ENCODE measurements around the gene CCDC134. TPM values are rescaled to one million over a fixed set of nuclear protein-coding genes. Genes with fewer than 3 reads are reported as not detected.
"Not testable (repeated sequence)": the region's sequence is repeated elsewhere in the genome, so short reads cannot be mapped to it uniquely, and the experiment has no call there.

Gene CCDC134
- total RNA-seq, 1 experiment from 2014 or later, result 14.0 TPM

GRCh38 chr22:41845380-41846267 lies 45.1 kb downstream of the CCDC134 start:
- DNase-seq, result no peak
- no peaks in the 10 kb centered on the region for H3K9me3 ChIP-seq
- H3K36me3 ChIP-seq, result peaks cover 17% of the 10 kb centered on the region

GRCh38 chr22:41846268-41846987 lies 45.9 kb downstream of the CCDC134 start:
- Histone ChIP-seq H3K27me3 (no peaks in the 10 kb centered on the region), H3K4me3 (no peak overlapping the region), H3K36me3 (peaks cover 14% of the 10 kb centered on the region), H3K9me3 (no peaks in the 10 kb centered on the region)
- DNase-seq, result no peak

More at GRCh38 chr22:41845380-41846267, 45.1 kb downstream of the CCDC134 start:
- no peak overlapping the region for H3K4me3 ChIP-seq
- no peaks in the 10 kb centered on the region for H3K27me3 ChIP-seq

- DNase-seq, result no peak
- Histone ChIP-seq H3K9me3 (no peaks in the 10 kb centered on the region), H3K4me3 (no peak overlapping the region), H3K27me3 (no peaks in the 10 kb centered on the region), H3K36me3 (peaks cover 8% of the 10 kb centered on the region)
Measured at GRCh38 chr22:41847300-41847699, 46.8 kb downstream of the CCDC134 start.

GRCh38 chr22:41848468-41848867 lies 48.0 kb downstream of the CCDC134 start:
- no peaks in the 10 kb centered on the region for H3K27me3 ChIP-seq
- no peak overlapping the region for H3K4me3 ChIP-seq
- H3K9me3 ChIP-seq, result no peaks in the 10 kb centered on the region
- DNase-seq, result no peak
- H3K36me3 ChIP-seq, result peaks cover 2% of the 10 kb centered on the region

GRCh38 chr22:41856469-41856868 lies 56.0 kb downstream of the CCDC134 start:
- Histone ChIP-seq H3K27me3 (no peaks in the 10 kb centered on the region), H3K9me3 (no peaks in the 10 kb centered on the region), H3K4me3 (no peak overlapping the region), H3K36me3 (peaks cover 7% of the 10 kb centered on the region)
- no peak for DNase-seq

- DNase-seq, result peak; percentile 29
- Histone ChIP-seq H3K27me3 (no peaks in the 10 kb centered on the region), H3K36me3 (peaks cover 7% of the 10 kb centered on the region), H3K4me3 (no peak overlapping the region), H3K9me3 (no peaks in the 10 kb centered on the region)
Measured at GRCh38 chr22:41857155-41857859, 56.8 kb downstream of the CCDC134 start.

GRCh38 chr22:41857860-41858199 lies 57.4 kb downstream of the CCDC134 start:
- Histone ChIP-seq H3K36me3 (peaks cover 7% of the 10 kb centered on the region), H3K4me3 (no peak overlapping the region), H3K9me3 (no peaks in the 10 kb centered on the region), H3K27me3 (no peaks in the 10 kb centered on the region)
- no peak for DNase-seq

- Histone ChIP-seq H3K9me3 (no peaks in the 10 kb centered on the region), H3K36me3 (peaks cover 13% of the 10 kb centered on the region), H3K4me3 (no peak overlapping the region), H3K27me3 (no peaks in the 10 kb centered on the region)
- no peak for DNase-seq
Measured at GRCh38 chr22:41862160-41862529, 61.7 kb downstream of the CCDC134 start.

- Histone ChIP-seq H3K27me3 (no peaks in the 10 kb centered on the region), H3K9me3 (no peaks in the 10 kb centered on the region), H3K36me3 (peaks cover 13% of the 10 kb centered on the region), H3K4me3 (no peak overlapping the region)
- no peak for DNase-seq
Measured at GRCh38 chr22:41862530-41863266, 62.2 kb downstream of the CCDC134 start.

- H3K27me3 ChIP-seq, result no peaks in the 10 kb centered on the region
- H3K36me3 ChIP-seq, result peaks cover 12% of the 10 kb centered on the region
- H3K9me3 ChIP-seq, result no peaks in the 10 kb centered on the region
- DNase-seq, result no peak
- H3K4me3 ChIP-seq, result no peak overlapping the region
Measured at GRCh38 chr22:41863472-41863871, 63.0 kb downstream of the CCDC134 start.

GRCh38 chr22:41868556-41868955 lies 68.1 kb downstream of the CCDC134 start:
- Histone ChIP-seq H3K4me3 (no peak overlapping the region), H3K27me3 (no peaks in the 10 kb centered on the region), H3K36me3 (peaks cover 34% of the 10 kb centered on the region), H3K9me3 (no peaks in the 10 kb centered on the region)
- DNase-seq, result no peak

GRCh38 chr22:41870081-41870480 lies 69.6 kb downstream of the CCDC134 start:
- H3K27me3 ChIP-seq, H3K4me3 ChIP-seq, DNase-seq, H3K9me3 ChIP-seq: not testable (repeated sequence)
- peaks cover 40% of the 10 kb centered on the region for H3K36me3 ChIP-seq

GRCh38 chr22:41870786-41871185 lies 70.3 kb downstream of the CCDC134 start:
- no peak for DNase-seq
- Histone ChIP-seq H3K36me3 (peaks cover 47% of the 10 kb centered on the region), H3K27me3 (no peaks in the 10 kb centered on the region), H3K4me3 (no peak overlapping the region), H3K9me3 (no peaks in the 10 kb centered on the region)

GRCh38 chr22:41873391-41873790 lies 72.9 kb downstream of the CCDC134 start:
- DNase-seq, result no peak
- H3K4me3 ChIP-seq, result no peak overlapping the region
- no peaks in the 10 kb centered on the region for H3K9me3 ChIP-seq
- peaks cover 56% of the 10 kb centered on the region for H3K36me3 ChIP-seq
- no peaks in the 10 kb centered on the region for H3K27me3 ChIP-seq

- peaks cover 52% of the 10 kb centered on the region for H3K36me3 ChIP-seq
Measured at GRCh38 chr22:41874090-41874489, 73.6 kb downstream of the CCDC134 start.

GRCh38 chr22:41875531-41876270 lies 75.2 kb downstream of the CCDC134 start:
- H3K27me3 ChIP-seq, result no peaks in the 10 kb centered on the region
- no peaks in the 10 kb centered on the region for H3K9me3 ChIP-seq
- H3K36me3 ChIP-seq, result peaks cover 58% of the 10 kb centered on the region
- no peak overlapping the region for H3K4me3 ChIP-seq
- no peak for DNase-seq

More at GRCh38 chr22:41874090-41874489, 73.6 kb downstream of the CCDC134 start:
- no peaks in the 10 kb centered on the region for H3K27me3 ChIP-seq
- H3K4me3 ChIP-seq, result no peak overlapping the region
- DNase-seq, result no peak
- H3K9me3 ChIP-seq, result no peaks in the 10 kb centered on the region
